HG03159 (cell line): ENCODE measurements around the gene CEP20.
A peak's percentile ranks its signal among the peaks of the same experiment; 100 is the strongest.
"Not testable (repeated sequence)": the region's sequence is repeated elsewhere in the genome, so short reads cannot be mapped to it uniquely, and the experiment has no call there.

Experiments
- ATAC-seq: cut with Tn5 transposase; IDR thresholded peaks from one replicate; pipeline ENCODE4 v1.9.1; 2021; ENCODE audit warnings: mild to moderate bottlenecking, moderate library complexity; ENCODE audit not compliant: unreplicated experiment

The CEP20 gene

GRCh38 chr16:15858921-15859668 lies 29.3 kb downstream of the CEP20 start:
- ATAC-seq: no peak

- no peak for ATAC-seq
Measured at GRCh38 chr16:15857724-15858560, 30.5 kb downstream of the CEP20 start.

DNA sequence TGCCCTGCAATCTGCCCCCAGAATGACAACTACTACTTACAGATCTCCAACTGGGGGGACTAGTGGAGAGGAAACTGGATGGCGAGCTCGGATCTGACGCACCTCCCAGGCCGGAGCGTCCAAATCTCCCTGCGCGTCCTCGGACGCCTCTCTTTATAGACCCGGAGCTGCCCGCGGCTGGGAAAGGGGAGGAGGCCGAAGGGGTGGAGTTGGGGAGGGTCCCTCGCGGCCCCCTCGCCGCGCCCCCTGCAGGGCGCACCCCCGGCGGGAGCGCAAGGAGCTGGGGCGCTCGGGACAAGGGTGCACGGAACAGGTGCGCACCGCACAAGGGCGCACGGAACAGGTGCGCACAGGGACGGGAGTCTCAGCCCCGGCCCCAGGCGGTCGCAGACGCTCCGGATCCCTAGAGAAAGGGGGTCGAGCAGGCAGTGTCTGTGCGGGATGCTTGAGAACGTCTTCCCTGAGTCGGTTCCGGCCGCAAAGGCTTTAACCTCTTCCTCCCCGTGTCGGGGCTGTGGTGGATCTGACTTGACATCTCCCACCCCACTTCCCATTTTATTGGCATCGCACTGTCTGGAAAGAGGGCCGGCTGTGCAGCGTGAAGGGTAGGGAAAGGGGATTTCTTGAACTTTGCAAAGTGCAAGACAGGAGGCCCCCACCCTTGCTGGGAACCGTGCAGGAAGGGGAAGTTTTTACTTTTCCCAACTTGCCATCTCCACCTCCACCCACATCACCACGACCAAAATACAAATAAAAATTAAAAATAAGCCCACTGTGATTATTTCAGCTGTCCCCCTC lies 31.3 kb downstream of the CEP20 start, which contains the start of gene MYH11:
Gene MYH11 (minus strand): TSS at position 128 of the 798 bp plus-strand sequence. CDS start 18,776 bp downstream, outside the sequence.
- ATAC-seq: no peak

- no peak for ATAC-seq
Measured at GRCh38 chr16:15856182-15856581, 32.2 kb downstream of the CEP20 start.

- ATAC-seq: peak; percentile 77
Measured at GRCh38 chr16:15855704-15856003, 32.7 kb downstream of the CEP20 start.

DNA sequence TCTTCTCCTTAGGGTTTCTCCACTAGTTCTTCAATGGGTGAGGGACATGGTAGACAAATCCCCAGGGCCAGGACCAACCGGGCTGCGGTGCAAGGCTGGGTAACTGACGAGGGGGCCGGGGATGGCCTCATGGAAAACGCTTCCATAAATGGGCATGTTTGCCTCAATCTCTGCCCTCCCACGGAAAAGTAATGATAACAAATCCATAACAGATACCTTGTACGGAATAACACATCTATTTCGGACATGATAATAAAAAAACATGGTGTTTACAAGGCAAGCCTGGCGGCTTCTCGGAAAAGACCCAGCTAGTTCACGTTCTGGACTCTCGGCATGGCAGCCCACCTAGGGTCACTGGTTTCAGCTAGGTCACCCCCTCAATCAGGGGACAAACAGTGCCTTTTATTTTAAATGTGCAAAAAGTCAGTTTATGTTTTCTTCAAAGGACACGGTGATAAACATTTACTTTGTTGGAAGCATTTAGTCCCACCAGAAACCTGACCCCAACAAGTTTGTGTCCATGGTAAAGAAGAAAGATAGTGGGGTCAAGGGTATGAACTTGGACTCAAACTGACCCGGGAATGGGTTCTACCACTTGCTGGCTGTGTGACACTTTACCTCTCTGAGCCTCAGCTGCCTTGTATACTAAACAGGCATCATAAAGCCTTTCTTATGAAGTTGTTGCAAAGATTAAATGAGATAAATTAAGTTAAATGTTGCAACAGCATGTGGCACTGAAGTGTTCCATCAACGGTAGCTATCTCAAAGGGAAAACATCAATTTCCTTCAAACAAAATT lies 33.3 kb downstream of the CEP20 start:
- ATAC-seq: peak; percentile 5

GRCh38 chr16:15854061-15854460 lies 34.3 kb downstream of the CEP20 start:
- ATAC-seq: no peak

GRCh38 chr16:15853021-15853420 lies 35.4 kb downstream of the CEP20 start:
- ATAC-seq: no peak

DNA sequence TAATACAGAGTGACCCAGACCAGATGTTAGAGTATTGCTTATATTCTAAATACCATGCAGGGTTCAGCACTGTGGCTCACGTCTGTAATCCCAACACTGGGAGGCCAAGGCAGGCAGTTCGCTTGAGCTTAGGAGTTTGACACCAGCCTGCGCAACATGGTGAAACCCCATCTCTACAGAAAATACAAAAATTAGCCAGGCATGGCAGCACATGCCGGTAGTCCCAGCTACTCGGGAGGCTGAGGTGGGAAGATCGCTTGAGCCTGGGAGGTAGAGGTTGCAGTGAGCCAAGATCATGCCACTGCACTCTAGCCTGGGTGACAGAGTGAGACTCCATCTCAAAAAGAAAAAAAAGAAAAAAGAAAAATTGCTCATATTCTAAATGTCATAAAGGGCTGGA lies 37.8 kb downstream of the CEP20 start:
- not testable (repeated sequence) for ATAC-seq

DNA sequence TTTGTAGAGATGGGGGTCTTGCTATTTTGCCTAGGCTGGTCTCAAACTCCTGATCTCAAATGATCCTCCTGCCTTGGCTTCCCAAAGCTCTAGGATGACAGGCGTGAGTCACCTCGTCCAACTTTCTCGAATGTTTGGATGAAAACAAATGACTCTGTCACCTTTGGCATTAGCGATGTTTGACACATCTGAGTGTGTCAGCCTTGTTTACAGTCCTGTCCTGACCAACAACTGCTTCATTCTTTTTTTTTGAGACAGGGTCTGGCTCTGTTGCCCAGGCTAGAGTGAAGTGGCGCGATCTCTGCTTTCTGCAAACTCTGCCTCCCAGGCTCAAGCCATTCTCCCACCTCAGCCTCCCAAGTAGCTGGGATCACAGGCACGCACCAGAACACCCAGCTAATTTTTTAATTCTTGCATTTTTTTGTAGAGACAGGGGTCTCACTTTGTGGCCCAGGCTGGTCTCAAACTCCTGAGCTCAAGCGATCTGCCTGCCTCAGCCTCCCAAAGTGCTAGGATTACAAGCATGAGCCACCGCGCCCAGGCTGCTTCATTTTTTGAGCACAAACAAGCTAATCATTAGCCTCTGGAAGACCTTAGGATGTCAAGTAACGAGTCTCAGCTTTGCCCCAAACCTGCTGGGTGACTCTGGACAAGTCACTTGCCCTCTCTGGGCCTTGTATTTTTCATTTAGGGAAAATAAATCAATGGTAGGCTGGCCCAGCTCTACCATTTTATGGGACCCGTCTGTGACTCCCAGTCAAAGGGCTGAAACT lies 39.0 kb downstream of the CEP20 start:
- no peak for ATAC-seq

- ATAC-seq: no peak
Measured at GRCh38 chr16:15847611-15848175, 40.7 kb downstream of the CEP20 start.

- no peak for ATAC-seq
Measured at GRCh38 chr16:15846510-15846909, 41.9 kb downstream of the CEP20 start.

DNA sequence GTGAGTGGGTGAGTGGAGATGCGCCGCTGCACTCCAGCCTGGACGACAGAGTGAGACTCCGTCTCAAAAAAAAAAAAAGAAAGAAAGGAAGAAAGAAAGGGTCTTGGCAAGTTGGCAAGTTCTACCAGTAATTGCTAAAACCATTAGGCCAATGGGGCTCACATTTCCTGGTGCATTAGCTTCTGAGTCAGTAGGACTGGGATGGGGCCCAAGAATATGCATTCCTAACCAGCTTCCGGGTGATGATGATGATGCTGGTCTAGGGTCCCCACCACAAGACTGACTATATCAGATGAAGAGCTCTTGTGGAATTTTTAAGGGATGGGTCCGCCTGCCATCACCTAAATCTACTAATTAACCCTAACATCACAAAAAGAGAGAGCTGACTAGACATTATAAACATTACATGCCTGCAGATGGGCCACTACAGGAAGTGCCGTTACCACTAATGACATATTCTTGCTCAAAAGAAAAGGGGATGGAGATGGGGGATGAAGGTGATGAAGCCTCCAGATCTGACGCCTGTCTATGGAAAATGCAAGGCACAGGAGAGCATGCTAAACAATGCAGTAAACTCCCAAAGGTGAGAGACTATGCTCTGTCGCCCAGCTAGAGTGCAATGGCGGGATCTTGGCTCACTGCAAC lies 44.6 kb downstream of the CEP20 start:
- no peak for ATAC-seq

- ATAC-seq: not testable (repeated sequence)
Measured at GRCh38 chr16:15839204-15839603, 49.2 kb downstream of the CEP20 start.

DNA sequence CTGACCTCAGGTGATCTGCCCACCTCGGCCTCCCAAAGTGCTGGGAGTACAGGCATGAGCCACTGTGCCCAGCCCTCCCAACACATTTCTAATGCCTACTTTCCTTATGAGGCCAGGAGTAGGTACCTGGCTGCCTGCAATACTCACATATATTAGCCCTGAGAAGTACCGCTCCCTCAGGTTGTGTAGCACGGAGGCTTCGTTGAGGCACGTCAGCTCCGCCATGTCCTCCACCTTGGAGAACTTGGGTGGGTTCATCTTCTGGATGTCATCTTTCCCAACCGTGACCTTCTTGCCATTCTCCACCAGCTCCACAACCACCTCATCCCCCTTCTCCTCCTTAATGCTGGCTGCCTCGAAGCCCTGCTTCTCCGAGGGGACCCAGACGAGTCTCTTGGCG lies 50.6 kb downstream of the CEP20 start:
- no peak for ATAC-seq

DNA sequence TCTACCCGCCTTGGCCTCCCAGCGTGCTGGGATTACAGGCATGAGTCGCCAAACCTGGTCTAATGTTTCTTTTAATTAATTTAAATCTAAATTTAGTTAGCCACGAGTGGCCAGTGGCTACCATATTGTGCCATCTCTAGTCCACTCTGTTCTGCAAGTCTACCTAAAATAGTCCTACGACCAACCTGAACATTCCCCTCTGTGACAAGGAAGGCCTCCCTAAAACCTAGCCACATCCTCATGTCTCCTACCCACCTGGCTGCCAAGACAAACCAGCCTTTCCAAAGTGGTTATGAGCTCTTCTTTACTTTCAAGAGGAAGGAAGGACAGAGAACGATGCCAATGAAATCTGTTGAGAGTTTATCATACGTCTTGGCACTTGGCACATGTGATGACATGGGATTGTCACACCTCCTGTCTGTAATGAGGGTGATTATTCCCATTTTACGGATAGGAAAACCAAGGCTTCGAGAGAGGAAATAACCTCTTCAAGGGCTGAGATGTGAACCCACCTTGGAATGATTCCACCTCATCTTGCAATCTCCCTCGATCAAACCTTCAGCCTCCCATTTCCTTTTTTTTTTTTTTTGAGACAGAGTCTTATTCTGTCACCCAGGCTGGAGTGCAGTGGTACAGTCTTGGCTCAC lies 51.3 kb downstream of the CEP20 start:
- no peak for ATAC-seq

GRCh38 chr16:15836074-15836473 lies 52.3 kb downstream of the CEP20 start:
- ATAC-seq: no peak

GRCh38 chr16:15835136-15835878 lies 53.1 kb downstream of the CEP20 start:
- no peak for ATAC-seq
